ENCODE data around the gene C10orf71.

Gene C10orf71

GRCh38 chr10:49322371-49323170 is 23.6 kb downstream of the C10orf71 start:
- Histone ChIP-seq H3K27ac (ENCODE audit: low read length) (no peak overlapping the region), H3K4me3 (ENCODE audit: low read length) (no peak overlapping the region), H3K9me3 (ENCODE audit: insufficient read depth, low read depth, low read length) (no peaks in the 10 kb centered on the region), H3K4me1 (ENCODE audit: insufficient read depth, low read length) (no peaks in the 10 kb centered on the region), H3K9ac (ENCODE audit: low read depth, low read length) (no peak overlapping the region), H3K27me3 (ENCODE audit: insufficient read depth, low read length) (no peaks in the 10 kb centered on the region), H3K36me3 (ENCODE audit: insufficient read depth, low read depth, low read length) (no peaks in the 10 kb centered on the region)

- H3K36me3 ChIP-seq (ENCODE audit: insufficient read depth, low read depth, low read length): no peaks in the 10 kb centered on the region
- no peak overlapping the region for H3K9ac ChIP-seq (ENCODE audit: low read depth, low read length)
- no peaks in the 10 kb centered on the region for H3K4me1 ChIP-seq (ENCODE audit: insufficient read depth, low read length)
- H3K9me3 ChIP-seq (ENCODE audit: insufficient read depth, low read depth, low read length): no peaks in the 10 kb centered on the region
- no peaks in the 10 kb centered on the region for H3K27me3 ChIP-seq (ENCODE audit: insufficient read depth, low read length)
- H3K27ac ChIP-seq (ENCODE audit: low read length): no peak overlapping the region
- H3K4me3 ChIP-seq (ENCODE audit: low read length): no peak overlapping the region
Observed at GRCh38 chr10:49323171-49323895, 24.4 kb downstream of the C10orf71 start.

GRCh38 chr10:49323896-49324270 is 24.9 kb downstream of the C10orf71 start:
- Histone ChIP-seq H3K4me1 (ENCODE audit: insufficient read depth, low read length) (no peaks in the 10 kb centered on the region), H3K4me3 (ENCODE audit: low read length) (no peak overlapping the region), H3K9me3 (ENCODE audit: insufficient read depth, low read depth, low read length) (no peaks in the 10 kb centered on the region), H3K9ac (ENCODE audit: low read depth, low read length) (no peak overlapping the region), H3K36me3 (ENCODE audit: insufficient read depth, low read depth, low read length) (no peaks in the 10 kb centered on the region), H3K27me3 (ENCODE audit: insufficient read depth, low read length) (no peaks in the 10 kb centered on the region), H3K27ac (ENCODE audit: low read length) (no peak overlapping the region)

GRCh38 chr10:49324711-49325110 is 25.7 kb downstream of the C10orf71 start:
- no peak overlapping the region for H3K4me3 ChIP-seq (ENCODE audit: low read length)
- no peaks in the 10 kb centered on the region for H3K9me3 ChIP-seq (ENCODE audit: insufficient read depth, low read depth, low read length)
- H3K9ac ChIP-seq (ENCODE audit: low read depth, low read length): no peak overlapping the region
- no peak overlapping the region for H3K27ac ChIP-seq (ENCODE audit: low read length)
- no peaks in the 10 kb centered on the region for H3K4me1 ChIP-seq (ENCODE audit: insufficient read depth, low read length)
- no peaks in the 10 kb centered on the region for H3K27me3 ChIP-seq (ENCODE audit: insufficient read depth, low read length)
- no peaks in the 10 kb centered on the region for H3K36me3 ChIP-seq (ENCODE audit: insufficient read depth, low read depth, low read length)

- no peaks in the 10 kb centered on the region for H3K4me1 ChIP-seq (ENCODE audit: insufficient read depth, low read length)
- no peak overlapping the region for H3K4me3 ChIP-seq (ENCODE audit: low read length)
- H3K27ac ChIP-seq (ENCODE audit: low read length): no peak overlapping the region
- no peak overlapping the region for H3K9ac ChIP-seq (ENCODE audit: low read depth, low read length)
- no peaks in the 10 kb centered on the region for H3K27me3 ChIP-seq (ENCODE audit: insufficient read depth, low read length)
- H3K9me3 ChIP-seq (ENCODE audit: insufficient read depth, low read depth, low read length): no peaks in the 10 kb centered on the region
- H3K36me3 ChIP-seq (ENCODE audit: insufficient read depth, low read depth, low read length): no peaks in the 10 kb centered on the region
Observed at GRCh38 chr10:49325131-49325915, 26.4 kb downstream of the C10orf71 start.

GRCh38 chr10:49325916-49326783 is 27.2 kb downstream of the C10orf71 start:
- H3K4me1 ChIP-seq (ENCODE audit: insufficient read depth, low read length): no peaks in the 10 kb centered on the region
- H3K9ac ChIP-seq (ENCODE audit: low read depth, low read length): no peak overlapping the region
- no peaks in the 10 kb centered on the region for H3K9me3 ChIP-seq (ENCODE audit: insufficient read depth, low read depth, low read length)
- no peaks in the 10 kb centered on the region for H3K36me3 ChIP-seq (ENCODE audit: insufficient read depth, low read depth, low read length)
- no peaks in the 10 kb centered on the region for H3K27me3 ChIP-seq (ENCODE audit: insufficient read depth, low read length)
- H3K27ac ChIP-seq (ENCODE audit: low read length): no peak overlapping the region
- no peak overlapping the region for H3K4me3 ChIP-seq (ENCODE audit: low read length)

GRCh38 chr10:49327036-49327813 is 28.3 kb downstream of the C10orf71 start:
- no peaks in the 10 kb centered on the region for H3K9me3 ChIP-seq (ENCODE audit: insufficient read depth, low read depth, low read length)
- H3K27me3 ChIP-seq (ENCODE audit: insufficient read depth, low read length): no peaks in the 10 kb centered on the region
- H3K27ac ChIP-seq (ENCODE audit: low read length): no peak overlapping the region
- H3K36me3 ChIP-seq (ENCODE audit: insufficient read depth, low read depth, low read length): no peaks in the 10 kb centered on the region
- H3K4me3 ChIP-seq (ENCODE audit: low read length): no peak overlapping the region
- no peak overlapping the region for H3K9ac ChIP-seq (ENCODE audit: low read depth, low read length)
- H3K4me1 ChIP-seq (ENCODE audit: insufficient read depth, low read length): no peaks in the 10 kb centered on the region

- H3K27ac ChIP-seq (ENCODE audit: low read length): no peak overlapping the region
- H3K4me3 ChIP-seq (ENCODE audit: low read length): no peak overlapping the region
- H3K9ac ChIP-seq (ENCODE audit: low read depth, low read length): no peak overlapping the region; the same call in 1 of the 2 replicates
- H3K4me1 ChIP-seq (ENCODE audit: insufficient read depth, low read length): no peaks in the 10 kb centered on the region
- no peaks in the 10 kb centered on the region for H3K9me3 ChIP-seq (ENCODE audit: insufficient read depth, low read depth, low read length)
- H3K36me3 ChIP-seq (ENCODE audit: insufficient read depth, low read depth, low read length): no peaks in the 10 kb centered on the region
- H3K27me3 ChIP-seq (ENCODE audit: insufficient read depth, low read length): no peaks in the 10 kb centered on the region
Observed at GRCh38 chr10:49328401-49329145, 29.6 kb downstream of the C10orf71 start.

GRCh38 chr10:49329146-49329505 is 30.2 kb downstream of the C10orf71 start:
- Histone ChIP-seq H3K36me3 (ENCODE audit: insufficient read depth, low read depth, low read length) (no peaks in the 10 kb centered on the region), H3K4me3 (ENCODE audit: low read length) (no peak overlapping the region), H3K27me3 (ENCODE audit: insufficient read depth, low read length) (no peaks in the 10 kb centered on the region), H3K9me3 (ENCODE audit: insufficient read depth, low read depth, low read length) (no peaks in the 10 kb centered on the region), H3K27ac (ENCODE audit: low read length) (no peak overlapping the region), H3K4me1 (ENCODE audit: insufficient read depth, low read length) (no peaks in the 10 kb centered on the region), H3K9ac (ENCODE audit: low read depth, low read length) (no peak overlapping the region)

- H3K9me3 ChIP-seq (ENCODE audit: insufficient read depth, low read depth, low read length): no peaks in the 10 kb centered on the region
- no peaks in the 10 kb centered on the region for H3K27me3 ChIP-seq (ENCODE audit: insufficient read depth, low read length)
- H3K27ac ChIP-seq (ENCODE audit: low read length): no peak overlapping the region
- H3K4me3 ChIP-seq (ENCODE audit: low read length): no peak overlapping the region
- H3K9ac ChIP-seq (ENCODE audit: low read depth, low read length): no peak overlapping the region
- no peaks in the 10 kb centered on the region for H3K36me3 ChIP-seq (ENCODE audit: insufficient read depth, low read depth, low read length)
- H3K4me1 ChIP-seq (ENCODE audit: insufficient read depth, low read length): no peaks in the 10 kb centered on the region
Observed at GRCh38 chr10:49330127-49330665, 31.2 kb downstream of the C10orf71 start.

All from iPS-20b (cell line).